Measurements from ENCODE around the gene CERKL. TPM values are rescaled to one million over a fixed set of nuclear protein-coding genes. Genes with fewer than 3 reads are reported as not detected.
"Not testable (repeated sequence)": the region's sequence is repeated elsewhere in the genome, so short reads cannot be mapped to it uniquely, and the experiment has no call there.

The CERKL gene
- not detected for total RNA-seq

- peak; percentile 85 for ATAC-seq
- Mint-ChIP-seq H3K9me3 (ENCODE audit: low read depth) (no peaks in the 10 kb centered on the region), H3K27me3 (peaks cover 65% of the 10 kb centered on the region), H3K4me3 (peak within 1 kb of the TSS; percentile 59), H3K36me3 (no peaks in the 10 kb centered on the region), H3K4me1 (peaks cover 9% of the 10 kb centered on the region), H3K27ac (no peak within 1 kb of the TSS)
- CTCF ChIA-PET = interaction anchor here (0.9 to 2.0 kb wide), 4 partner anchors 10 to 84 kb away, joined by 3 to 6 read pairs (median 3); no protein-coding TSS in a partner anchor
- peak; percentile 48 for DNase-seq
Observed at GRCh38 chr2:181656450-181657291, at the start of gene CERKL. CERKL (minus strand) TSS chr2:181657105; CDS start chr2:181657006, 99 bp downstream.

GRCh38 chr2:181702519-181702918, 45.6 kb upstream of the CERKL start:
- H3K4me3 Mint-ChIP-seq; H3K4me1 Mint-ChIP-seq; ATAC-seq; H3K9me3 Mint-ChIP-seq (ENCODE audit: low read depth); H3K36me3 Mint-ChIP-seq; CTCF ChIA-PET; H3K27ac Mint-ChIP-seq; DNase-seq; H3K27me3 Mint-ChIP-seq: not testable (repeated sequence)

DNA sequence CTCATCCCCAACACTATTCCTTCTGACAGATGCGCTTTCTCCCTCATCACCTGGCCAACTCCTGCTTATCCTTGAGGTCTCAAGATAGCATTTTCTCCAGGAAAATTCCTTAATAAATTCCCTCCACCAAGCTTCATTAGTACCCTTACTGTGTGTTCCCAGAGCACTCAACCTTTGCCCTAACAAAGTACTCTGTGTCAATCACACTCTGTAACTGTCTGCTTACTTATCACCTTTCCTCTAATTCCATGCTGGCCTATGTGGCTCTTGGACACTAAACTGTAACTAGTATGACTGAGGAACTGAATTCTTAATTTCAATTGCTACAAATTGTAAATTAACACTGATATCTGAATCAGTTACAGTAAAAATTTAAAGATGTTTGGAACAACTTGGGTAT, 41.3 kb upstream of the CERKL start:
- DNase-seq (no peak), ATAC-seq (no peak)
- CTCF ChIA-PET = interaction anchor here (2.3 kb wide), 1 partner anchor 17 kb away, joined by 7 read pairs; no protein-coding TSS in a partner anchor
- peaks cover 8% of the 10 kb centered on the region for H3K9me3 Mint-ChIP-seq (ENCODE audit: low read depth)
- no peak overlapping the region for H3K4me3 Mint-ChIP-seq
- peaks cover 33% of the 10 kb centered on the region for H3K27me3 Mint-ChIP-seq
- H3K27ac Mint-ChIP-seq = no peak overlapping the region
- no peaks in the 10 kb centered on the region for H3K4me1 Mint-ChIP-seq
- H3K36me3 Mint-ChIP-seq = peaks cover 1% of the 10 kb centered on the region

DNA sequence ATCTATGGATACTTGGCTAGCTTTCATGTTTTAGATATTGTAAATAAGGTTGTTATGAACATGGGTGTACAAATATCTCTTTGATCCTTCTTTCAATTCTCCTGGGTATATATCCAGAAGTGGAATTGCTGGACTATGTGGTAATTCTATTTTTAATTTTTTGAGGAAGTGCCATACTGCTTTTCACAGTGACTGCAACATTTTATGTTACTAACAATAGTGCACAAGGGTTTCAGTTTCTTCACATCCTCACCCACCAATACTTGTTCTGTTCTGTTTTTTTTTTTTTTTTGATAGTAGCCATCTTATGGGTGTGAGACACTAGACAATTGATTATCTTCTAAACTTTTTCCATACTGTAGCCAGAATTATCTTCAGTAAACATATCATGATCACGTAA, 40.7 kb upstream of the CERKL start:
- CTCF ChIA-PET = interaction anchor here (2.3 kb wide), 1 partner anchor 18 kb away, joined by 7 read pairs; no protein-coding TSS in a partner anchor
- ATAC-seq (no peak), DNase-seq (no peak)
- Mint-ChIP-seq H3K27me3 (peaks cover 37% of the 10 kb centered on the region), H3K4me1 (no peaks in the 10 kb centered on the region), H3K4me3 (no peak overlapping the region), H3K27ac (no peak overlapping the region), H3K36me3 (no peaks in the 10 kb centered on the region), H3K9me3 (ENCODE audit: low read depth) (peaks cover 4% of the 10 kb centered on the region)

GRCh38 chr2:181697126-181697525, 40.2 kb upstream of the CERKL start:
- H3K4me1 Mint-ChIP-seq = no peaks in the 10 kb centered on the region
- DNase-seq = no peak
- no peaks in the 10 kb centered on the region for H3K36me3 Mint-ChIP-seq
- no peak overlapping the region for H3K27ac Mint-ChIP-seq
- no peak for ATAC-seq
- CTCF ChIA-PET = interaction anchor here (2.3 kb wide), 1 partner anchor 18 kb away, joined by 7 read pairs; no protein-coding TSS in a partner anchor
- H3K4me3 Mint-ChIP-seq = no peak overlapping the region
- peaks cover 37% of the 10 kb centered on the region for H3K27me3 Mint-ChIP-seq
- H3K9me3 Mint-ChIP-seq (ENCODE audit: low read depth) = no peaks in the 10 kb centered on the region

DNA sequence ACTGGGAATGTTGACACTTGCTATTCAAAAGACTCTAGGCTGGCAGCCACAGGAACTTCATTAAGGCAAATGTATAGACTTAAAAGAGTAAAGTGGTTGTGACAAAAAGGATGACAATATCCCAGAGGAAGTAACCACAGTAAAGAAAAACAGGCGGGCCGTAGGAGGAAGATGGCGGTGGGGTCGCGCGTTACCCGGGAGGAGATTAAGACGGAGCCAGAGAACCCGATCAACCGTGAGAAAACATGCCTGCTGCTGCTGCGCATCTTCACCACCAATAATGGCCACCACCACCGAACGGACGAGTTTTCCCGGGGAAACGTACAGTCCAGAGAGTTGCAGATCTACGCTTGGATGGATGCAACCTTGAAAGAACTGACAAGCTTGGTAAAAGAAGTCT, 37.4 kb upstream of the CERKL start:
- no peaks in the 10 kb centered on the region for H3K9me3 Mint-ChIP-seq (ENCODE audit: low read depth)
- no peak overlapping the region for H3K27ac Mint-ChIP-seq
- ATAC-seq = no peak
- H3K4me1 Mint-ChIP-seq = no peaks in the 10 kb centered on the region
- DNase-seq = no peak
- H3K27me3 Mint-ChIP-seq = peaks cover 47% of the 10 kb centered on the region
- CTCF ChIA-PET = interaction anchor here (1.3 kb wide), 1 partner anchor 21 kb away, joined by 5 read pairs; no protein-coding TSS in a partner anchor
- no peak overlapping the region for H3K4me3 Mint-ChIP-seq
- H3K36me3 Mint-ChIP-seq = no peaks in the 10 kb centered on the region

DNA sequence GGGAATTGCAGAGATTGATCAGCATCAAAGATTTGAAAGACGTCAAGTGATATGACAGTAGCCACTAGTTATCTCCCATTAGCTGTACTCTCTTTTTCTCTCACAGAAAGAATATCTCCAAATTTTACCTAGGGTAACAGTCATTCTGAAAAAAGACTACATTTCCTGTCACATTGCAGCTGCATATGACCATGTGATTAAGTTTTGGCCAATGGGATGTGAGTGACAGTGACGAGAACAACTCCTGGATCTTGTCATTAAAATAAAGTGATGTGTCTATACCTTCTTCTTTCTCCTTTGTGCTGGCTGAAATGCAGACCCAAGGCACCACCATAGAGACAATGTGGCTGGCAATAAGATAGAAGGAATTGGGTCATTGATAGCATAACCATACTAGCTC, 34.0 kb upstream of the CERKL start:
- Mint-ChIP-seq H3K4me1 (no peaks in the 10 kb centered on the region), H3K27me3 (peaks cover 45% of the 10 kb centered on the region), H3K9me3 (ENCODE audit: low read depth) (no peaks in the 10 kb centered on the region), H3K4me3 (no peak overlapping the region), H3K36me3 (no peaks in the 10 kb centered on the region), H3K27ac (no peak overlapping the region)
- CTCF ChIA-PET = no interaction called here
- ATAC-seq (no peak), DNase-seq (no peak)

DNA sequence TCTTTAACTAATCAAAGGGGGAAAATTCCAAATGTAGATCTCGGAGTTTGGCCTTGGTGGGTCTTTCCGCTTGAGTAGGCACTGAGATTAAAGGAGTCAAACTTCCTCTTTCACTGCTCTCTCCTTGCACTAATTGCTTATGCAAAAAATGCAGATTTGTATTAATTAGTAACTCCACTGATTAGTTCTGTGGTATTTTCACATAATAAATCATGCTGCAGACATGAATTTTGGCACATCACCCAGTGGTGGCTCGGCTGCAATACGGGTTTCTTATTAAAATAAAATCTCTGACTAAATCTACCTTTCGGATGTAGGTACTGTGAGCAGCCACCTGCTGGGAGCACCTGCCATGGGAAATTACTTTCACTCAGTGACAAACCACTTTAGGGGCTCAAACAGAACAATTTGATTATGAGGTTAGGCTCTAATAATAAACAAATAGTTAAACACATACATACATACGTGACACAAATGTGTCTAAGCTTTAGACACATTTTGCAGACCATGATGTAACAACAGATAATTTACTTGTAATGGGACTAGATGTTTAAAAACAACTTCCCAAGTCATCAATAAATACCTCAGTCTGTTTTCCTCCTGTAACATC, 29.8 kb upstream of the CERKL start:
- H3K27me3 Mint-ChIP-seq = peaks cover 63% of the 10 kb centered on the region
- peaks cover 18% of the 10 kb centered on the region for H3K4me1 Mint-ChIP-seq
- CTCF ChIA-PET = no interaction called here
- H3K4me3 Mint-ChIP-seq = no peak overlapping the region
- H3K27ac Mint-ChIP-seq = no peak overlapping the region
- DNase-seq (no peak), ATAC-seq (no peak)
- H3K9me3 Mint-ChIP-seq (ENCODE audit: low read depth) = no peaks in the 10 kb centered on the region
- peaks cover 5% of the 10 kb centered on the region for H3K36me3 Mint-ChIP-seq

- DNase-seq = no peak
- no peak overlapping the region for H3K27ac Mint-ChIP-seq
- no peaks in the 10 kb centered on the region for H3K9me3 Mint-ChIP-seq (ENCODE audit: low read depth)
- peaks cover 29% of the 10 kb centered on the region for H3K4me1 Mint-ChIP-seq
- peaks cover 10% of the 10 kb centered on the region for H3K36me3 Mint-ChIP-seq
- CTCF ChIA-PET = interaction anchor here (0.6 kb wide), 1 partner anchor 207 kb away, joined by 3 read pairs; no protein-coding TSS in a partner anchor
- H3K4me3 Mint-ChIP-seq = no peak overlapping the region
- no peak for ATAC-seq
- H3K27me3 Mint-ChIP-seq = peaks cover 77% of the 10 kb centered on the region
Observed at GRCh38 chr2:181685150-181685688, 28.3 kb upstream of the CERKL start.

DNA sequence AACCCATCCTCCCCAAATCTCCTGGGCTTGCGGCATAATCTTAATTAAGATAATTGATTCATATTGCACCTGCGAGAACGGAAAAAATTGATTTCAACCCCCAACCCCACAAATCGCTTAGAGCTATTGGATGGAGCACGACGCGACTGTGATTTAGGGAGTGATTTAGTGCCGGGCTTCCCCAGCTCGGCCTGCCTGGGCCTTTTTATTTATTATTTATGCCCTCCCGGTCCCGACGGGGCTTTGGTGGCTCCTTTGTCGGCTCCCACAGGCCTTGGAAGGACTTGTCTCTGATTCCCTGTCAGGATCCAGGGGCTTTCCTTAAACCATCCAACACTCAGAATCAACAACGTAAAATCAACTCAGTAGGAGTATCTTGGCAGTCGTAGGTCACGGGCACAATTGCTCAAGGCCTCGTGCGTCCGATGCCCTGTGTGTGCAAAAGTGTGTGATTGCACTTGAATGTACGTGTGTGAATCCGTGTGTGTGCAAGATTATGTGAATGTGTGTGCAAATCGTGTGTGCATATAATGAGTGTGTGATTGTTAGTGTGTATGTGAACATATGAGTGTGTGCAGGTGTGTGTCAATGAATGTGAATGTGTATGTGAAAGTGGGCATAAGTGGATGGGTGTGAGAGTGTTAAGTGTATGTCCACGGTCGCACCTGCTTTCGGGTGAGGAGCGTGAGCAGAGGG, 27.7 kb upstream of the CERKL start:
- Mint-ChIP-seq H3K27me3 (peaks cover 78% of the 10 kb centered on the region), H3K27ac (no peak overlapping the region), H3K4me3 (no peak overlapping the region), H3K36me3 (peaks cover 10% of the 10 kb centered on the region), H3K4me1 (peaks cover 33% of the 10 kb centered on the region), H3K9me3 (ENCODE audit: low read depth) (no peaks in the 10 kb centered on the region)
- no peak for DNase-seq
- no peak for ATAC-seq
- CTCF ChIA-PET = no interaction called here

- peaks cover 83% of the 10 kb centered on the region for H3K27me3 Mint-ChIP-seq
- H3K9me3 Mint-ChIP-seq (ENCODE audit: low read depth) = no peaks in the 10 kb centered on the region
- peaks cover 38% of the 10 kb centered on the region for H3K4me1 Mint-ChIP-seq
- H3K36me3 Mint-ChIP-seq = peaks cover 10% of the 10 kb centered on the region
- DNase-seq (no peak), ATAC-seq (no peak)
- H3K4me3 Mint-ChIP-seq = peak overlapping the region; percentile 15
- CTCF ChIA-PET = no interaction called here
- no peak overlapping the region for H3K27ac Mint-ChIP-seq
Observed at GRCh38 chr2:181683518-181684453, 26.9 kb upstream of the CERKL start.

GRCh38 chr2:181682795-181683517, 26.1 kb upstream of the CERKL start:
- no peak for ATAC-seq
- no peak overlapping the region for H3K27ac Mint-ChIP-seq
- CTCF ChIA-PET = no interaction called here

More at GRCh38 chr2:181682795-181683517, 26.1 kb upstream of the CERKL start:
- Mint-ChIP-seq H3K36me3 (peaks cover 10% of the 10 kb centered on the region), H3K9me3 (ENCODE audit: low read depth) (peaks cover 2% of the 10 kb centered on the region), H3K27me3 (peaks cover 91% of the 10 kb centered on the region), H3K4me1 (peaks cover 41% of the 10 kb centered on the region), H3K4me3 (peak overlapping the region; percentile 15)
- DNase-seq = no peak
